Ascending aorta (tissue), 2 donors: ENCODE results near the gene SCYL3. TPM values are rescaled to one million over a fixed set of nuclear protein-coding genes. Genes with fewer than 3 reads are reported as not detected.

Source experiments
- DNase-seq, 2 donors: peaks; one replicate each; pipeline ENCODE4 v3.0.0-alpha.2; 2019; ENCODE audit warnings: low spot score in 2 of 2
- H3K27ac ChIP-seq, 2 donors: fragments of 200-600 bp; sonication (generic); one replicate each; pipeline ENCODE4 v1.5.1; 2016 to 2017; ENCODE audit warnings: mild to moderate bottlenecking in 1 of 2
- H3K27me3 ChIP-seq: fragments of 200-600 bp; sonication (generic); one replicate; pipeline ENCODE4 v1.5.1; 2017
- H3K36me3 ChIP-seq, 2 donors: fragments of 200-600 bp; sonication (generic); one replicate each; pipeline ENCODE4 v1.5.1; 2016
- H3K4me1 ChIP-seq, 2 donors: fragments of 200-600 bp; sonication (generic); one replicate each; pipeline ENCODE4 v1.5.1; 2016 to 2017; ENCODE audit warnings: mild to moderate bottlenecking in 1 of 2
- H3K4me3 ChIP-seq, 2 donors: fragments of 200-600 bp; sonication (generic); one replicate each; pipeline ENCODE4 v1.5.1; 2016 to 2017; ENCODE audit warnings: mild to moderate bottlenecking in 1 of 2
- H3K9me3 ChIP-seq, 2 donors: fragments of 200-600 bp; sonication (generic); one replicate each; pipeline ENCODE4 v1.5.1; 2016
- intact Hi-C: fragments of 100-400 bp; cut with DNase I; formaldehyde crosslinking; loops from one replicate; pipeline ENCODE4 v1.15.1; 2023
- total RNA-seq: library from RNA; depleted of rRNA; stranded (reverse); fragments of >200 nt; gene quantifications from one replicate; pipeline ENCODE4 v1.1.0, GENCODE V29; 2016
- TF ChIP-seq, protein P1 (sequence below), 3 experiments: fragments of 200-600 bp in 2 of 3; fragments of 450-650 bp in 1 of 3; sonication (generic) in 2 of 3; IDR thresholded peaks; one replicate each; pipeline ENCODE4 v1.5.1; 2016 to 2019; ENCODE audit warnings: antibody characterized with exemption in 3 of 3, mild to moderate bottlenecking in 1 of 3, moderate library complexity in 1 of 3

The SCYL3 gene
- total RNA-seq, 1 donor from 2014 or later, result 0.96 TPM

DNA sequence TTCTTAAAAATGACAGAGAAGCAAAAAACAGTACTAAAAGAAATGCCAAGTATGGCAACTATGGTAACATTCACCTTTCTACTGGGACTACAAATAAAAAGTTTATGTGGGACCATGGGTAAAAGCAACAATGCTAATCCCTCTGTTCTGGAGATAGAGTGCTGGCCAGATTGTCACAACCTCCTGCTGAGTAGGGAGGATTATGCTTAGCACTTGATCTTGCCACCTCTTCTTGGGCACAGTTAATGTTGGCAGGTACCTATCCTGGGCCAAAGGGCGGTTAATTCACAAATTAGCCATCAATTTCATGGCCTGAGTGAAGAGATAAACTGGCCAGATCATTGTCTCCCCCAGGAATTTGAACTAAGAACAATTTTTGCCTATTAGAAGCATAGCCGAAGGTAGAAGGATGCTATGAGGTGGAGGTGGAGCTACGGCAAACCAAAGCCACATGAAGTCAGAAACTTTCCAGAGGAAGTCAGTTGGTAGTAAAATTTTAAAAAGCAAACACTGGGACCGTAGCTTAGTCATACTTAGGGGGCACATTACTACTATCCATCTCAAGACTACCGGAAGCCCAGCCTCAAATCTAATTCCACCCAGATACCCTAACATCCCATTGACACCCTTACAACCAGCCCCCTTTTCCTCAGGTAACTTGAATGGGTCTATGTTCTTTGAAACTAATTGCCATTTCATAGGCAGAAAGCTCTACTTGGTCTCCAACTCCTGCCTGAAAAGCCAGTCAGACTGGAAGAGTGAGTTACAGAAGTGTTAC is 2.7 kb downstream of the SCYL3 start:
- Histone ChIP-seq H3K27me3 (no peaks in the 10 kb centered on the region), H3K9me3 (no peaks in the 10 kb centered on the region), H3K4me1 (peaks cover 6 to 18% of the 10 kb centered on the region in 2 donors), H3K27ac (no peak overlapping the region), H3K4me3 (no peak overlapping the region), H3K36me3 (peaks cover 3 to 14% of the 10 kb centered on the region in 2 donors)
- intact Hi-C loops, result no loop called here
- no peak for DNase-seq
- TF ChIP-seq, protein P1, sequence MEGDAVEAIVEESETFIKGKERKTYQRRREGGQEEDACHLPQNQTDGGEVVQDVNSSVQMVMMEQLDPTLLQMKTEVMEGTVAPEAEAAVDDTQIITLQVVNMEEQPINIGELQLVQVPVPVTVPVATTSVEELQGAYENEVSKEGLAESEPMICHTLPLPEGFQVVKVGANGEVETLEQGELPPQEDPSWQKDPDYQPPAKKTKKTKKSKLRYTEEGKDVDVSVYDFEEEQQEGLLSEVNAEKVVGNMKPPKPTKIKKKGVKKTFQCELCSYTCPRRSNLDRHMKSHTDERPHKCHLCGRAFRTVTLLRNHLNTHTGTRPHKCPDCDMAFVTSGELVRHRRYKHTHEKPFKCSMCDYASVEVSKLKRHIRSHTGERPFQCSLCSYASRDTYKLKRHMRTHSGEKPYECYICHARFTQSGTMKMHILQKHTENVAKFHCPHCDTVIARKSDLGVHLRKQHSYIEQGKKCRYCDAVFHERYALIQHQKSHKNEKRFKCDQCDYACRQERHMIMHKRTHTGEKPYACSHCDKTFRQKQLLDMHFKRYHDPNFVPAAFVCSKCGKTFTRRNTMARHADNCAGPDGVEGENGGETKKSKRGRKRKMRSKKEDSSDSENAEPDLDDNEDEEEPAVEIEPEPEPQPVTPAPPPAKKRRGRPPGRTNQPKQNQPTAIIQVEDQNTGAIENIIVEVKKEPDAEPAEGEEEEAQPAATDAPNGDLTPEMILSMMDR (IDR thresholded peaks at IDR 0.05), result no peak

DNA sequence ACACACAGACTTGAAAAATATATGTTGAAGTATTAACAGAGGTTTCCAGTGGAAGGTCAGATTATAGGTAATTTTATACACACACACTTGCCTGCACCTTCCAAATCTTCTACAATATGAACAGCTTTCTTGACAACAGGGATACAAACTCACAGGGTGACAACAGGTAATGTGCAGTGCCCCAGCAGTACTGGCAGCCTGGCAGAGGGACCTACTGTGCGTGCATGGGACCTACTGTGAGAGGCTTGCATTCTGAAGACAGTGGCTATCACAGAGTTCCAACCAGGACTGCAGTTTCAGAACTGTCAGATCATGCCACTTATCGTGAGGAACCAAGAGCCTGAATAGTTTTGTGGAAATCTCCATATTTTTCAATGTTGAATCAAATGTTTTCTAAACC is 3.8 kb downstream of the SCYL3 start:
- Histone ChIP-seq H3K27ac (no peak overlapping the region), H3K27me3 (no peaks in the 10 kb centered on the region), H3K4me1 (peaks cover 6 to 18% of the 10 kb centered on the region in 2 donors), H3K4me3 (no peak overlapping the region), H3K9me3 (no peaks in the 10 kb centered on the region), H3K36me3 (peaks cover 3 to 18% of the 10 kb centered on the region in 2 donors)
- TF ChIP-seq, protein P1 (IDR thresholded peaks at IDR 0.05), result no peak
- DNase-seq, result no peak
- intact Hi-C loops, result no loop called here

DNA sequence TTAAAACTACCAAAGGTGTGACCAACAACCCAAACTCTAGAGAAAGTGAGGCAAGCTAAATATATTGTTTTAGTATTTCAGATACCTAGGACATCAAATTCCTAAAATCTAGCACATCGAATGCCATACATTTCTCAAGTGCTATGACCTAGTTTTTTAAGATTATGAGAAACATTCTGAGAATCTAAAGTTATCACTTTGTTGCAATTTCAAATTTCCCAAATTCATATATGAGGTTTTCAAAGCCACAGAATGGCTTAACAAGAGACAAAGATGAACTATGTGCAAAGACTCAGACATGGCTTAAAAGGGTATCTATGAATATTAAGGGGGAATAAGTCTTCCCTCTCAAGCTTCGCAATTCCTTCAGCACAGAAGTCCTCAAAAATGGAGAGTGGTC is 6.8 kb downstream of the SCYL3 start:
- Histone ChIP-seq H3K4me1 (peaks cover 0 to 10% of the 10 kb centered on the region in 2 donors), H3K9me3 (no peaks in the 10 kb centered on the region), H3K27ac (no peak overlapping the region), H3K36me3 (peaks cover 9 to 19% of the 10 kb centered on the region in 2 donors), H3K27me3 (no peaks in the 10 kb centered on the region), H3K4me3 (no peak overlapping the region)
- intact Hi-C loops, result no loop called here
- no peak for DNase-seq
- TF ChIP-seq, protein P1 (IDR thresholded peaks at IDR 0.05), result no peak

DNA sequence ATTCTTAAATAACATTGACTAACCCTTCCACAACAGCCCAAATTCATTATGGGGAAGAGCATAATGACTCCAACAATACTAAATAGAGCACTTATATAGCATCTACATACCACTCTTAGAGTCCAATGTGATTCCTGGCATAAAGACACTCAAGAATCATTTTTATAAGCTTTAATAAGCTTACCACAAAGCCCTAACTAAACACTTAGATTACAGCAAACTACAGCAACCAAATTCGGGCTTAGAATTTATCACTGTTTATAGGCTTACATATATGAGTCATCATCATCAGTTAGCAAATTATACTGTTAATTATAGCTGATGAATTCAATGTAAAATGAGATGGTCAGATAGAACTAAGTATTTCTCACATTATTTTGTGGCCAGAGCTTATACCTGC is 7.3 kb downstream of the SCYL3 start:
- Histone ChIP-seq H3K9me3 (no peaks in the 10 kb centered on the region), H3K4me1 (peaks cover 0 to 5% of the 10 kb centered on the region in 2 donors), H3K36me3 (peaks cover 9 to 22% of the 10 kb centered on the region in 2 donors), H3K27ac (no peak overlapping the region), H3K4me3 (no peak overlapping the region), H3K27me3 (no peaks in the 10 kb centered on the region)
- no peak for DNase-seq
- TF ChIP-seq, protein P1 (IDR thresholded peaks at IDR 0.05), result no peak
- intact Hi-C loops, result no loop called here

DNA sequence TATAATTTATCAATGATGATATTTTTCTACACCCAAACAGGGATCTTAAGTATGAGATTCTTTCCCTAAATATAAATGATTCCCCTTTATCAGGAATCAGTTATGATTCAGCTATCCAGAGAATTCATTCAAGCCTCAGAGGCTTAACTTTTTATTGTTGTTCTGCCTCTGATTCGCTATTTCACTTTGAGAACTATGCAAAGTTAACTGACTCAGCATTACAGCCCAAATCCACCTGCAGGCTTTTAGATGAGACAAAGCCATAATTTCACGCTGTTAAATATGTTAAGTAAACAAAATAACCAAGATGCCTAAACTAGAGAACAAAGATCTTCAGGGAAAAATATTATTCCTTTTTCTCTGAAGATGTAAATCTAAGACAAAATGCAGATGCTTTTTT is 8.5 kb downstream of the SCYL3 start:
- no peaks in the 10 kb centered on the region for H3K9me3 ChIP-seq
- no peak overlapping the region for H3K4me3 ChIP-seq
- no peak for DNase-seq
- no peak overlapping the region for H3K27ac ChIP-seq
- peaks cover 9 to 22% of the 10 kb centered on the region in 2 donors for H3K36me3 ChIP-seq
- no peaks in the 10 kb centered on the region for H3K4me1 ChIP-seq
- TF ChIP-seq, protein P1 (IDR thresholded peaks at IDR 0.05), result no peak
- intact Hi-C loops, result no loop called here
- H3K27me3 ChIP-seq, result no peaks in the 10 kb centered on the region
